ENCODE measurements around the gene ZC3HAV1.

DNA sequence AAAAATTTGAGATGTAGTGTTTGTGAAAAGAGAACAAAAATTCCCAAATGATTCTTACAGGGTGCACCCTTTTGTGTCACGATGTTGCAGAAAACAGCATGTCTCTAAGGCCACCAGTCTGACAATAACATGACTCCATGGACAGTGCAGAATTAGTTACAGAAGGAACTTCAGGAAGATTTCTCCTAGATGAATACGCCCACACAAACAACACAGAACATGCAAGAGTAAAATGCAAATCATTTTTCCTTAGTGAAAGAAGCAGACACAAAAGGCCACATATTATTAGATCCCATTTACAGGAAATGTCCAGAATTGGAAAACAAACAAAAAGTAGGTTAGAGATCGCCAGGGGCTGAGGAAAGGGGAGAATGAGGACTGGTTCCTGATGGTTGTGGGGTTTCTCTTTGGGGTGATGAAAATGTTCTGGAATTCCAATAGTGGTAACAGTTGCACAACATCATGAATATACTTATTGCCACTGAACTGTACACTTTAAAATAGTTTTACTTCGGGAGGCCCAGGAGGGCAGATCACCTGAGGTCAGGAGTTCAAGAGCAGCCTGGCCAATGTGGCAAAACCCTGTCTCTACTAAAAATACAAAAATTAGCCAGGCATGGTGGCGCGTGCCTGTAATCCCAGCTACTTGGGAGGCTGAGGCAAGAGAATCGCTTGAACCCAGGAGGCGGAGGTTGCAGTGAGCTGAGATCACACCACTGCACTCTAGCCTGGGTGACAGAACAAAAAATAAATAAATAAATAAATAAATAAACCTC lies 10.2 kb downstream of the ZC3HAV1 start:
- TF ChIP-seq, protein P1, sequence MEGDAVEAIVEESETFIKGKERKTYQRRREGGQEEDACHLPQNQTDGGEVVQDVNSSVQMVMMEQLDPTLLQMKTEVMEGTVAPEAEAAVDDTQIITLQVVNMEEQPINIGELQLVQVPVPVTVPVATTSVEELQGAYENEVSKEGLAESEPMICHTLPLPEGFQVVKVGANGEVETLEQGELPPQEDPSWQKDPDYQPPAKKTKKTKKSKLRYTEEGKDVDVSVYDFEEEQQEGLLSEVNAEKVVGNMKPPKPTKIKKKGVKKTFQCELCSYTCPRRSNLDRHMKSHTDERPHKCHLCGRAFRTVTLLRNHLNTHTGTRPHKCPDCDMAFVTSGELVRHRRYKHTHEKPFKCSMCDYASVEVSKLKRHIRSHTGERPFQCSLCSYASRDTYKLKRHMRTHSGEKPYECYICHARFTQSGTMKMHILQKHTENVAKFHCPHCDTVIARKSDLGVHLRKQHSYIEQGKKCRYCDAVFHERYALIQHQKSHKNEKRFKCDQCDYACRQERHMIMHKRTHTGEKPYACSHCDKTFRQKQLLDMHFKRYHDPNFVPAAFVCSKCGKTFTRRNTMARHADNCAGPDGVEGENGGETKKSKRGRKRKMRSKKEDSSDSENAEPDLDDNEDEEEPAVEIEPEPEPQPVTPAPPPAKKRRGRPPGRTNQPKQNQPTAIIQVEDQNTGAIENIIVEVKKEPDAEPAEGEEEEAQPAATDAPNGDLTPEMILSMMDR (IDR thresholded peaks at IDR 0.05), result no peak
- TF ChIP-seq EP300 (IDR thresholded peaks at IDR 0.05; ENCODE audit: low read depth), result no peak
- no peak for TF ChIP-seq POLR2A (IDR thresholded peaks at IDR 0.05)
- TF ChIP-seq POLR2AphosphoS5 (IDR thresholded peaks at IDR 0.05), result no peak
